BE2C (cell line): ENCODE data around the gene SEMA3F.

Source experiments
- DNase-seq: peaks from one replicate; pipeline ENCODE4 v3.0.0-alpha.2; 2020
- H3K27me3 ChIP-seq: fragments of 250-450 bp; sonication (Bioruptor Pico); 2 replicates; pipeline ENCODE4 v1.5.1; 2020; ENCODE audit warnings: mild to moderate bottlenecking
- H3K36me3 ChIP-seq: fragments of 250-450 bp; sonication (Bioruptor Pico); 2 replicates; pipeline ENCODE4 v1.5.1; 2020; ENCODE audit warnings: mild to moderate bottlenecking
- H3K4me1 ChIP-seq: fragments of 250-450 bp; sonication (Bioruptor Pico); 2 replicates; pipeline ENCODE4 v1.5.1; 2020
- H3K4me3 ChIP-seq: 2 replicates; pipeline ENCODE4 v1.5.1; 2011; ENCODE audit warnings: low read depth, low read length
- H3K9me3 ChIP-seq: fragments of 250-450 bp; sonication (Bioruptor Pico); 2 replicates; pipeline ENCODE4 v1.5.1; 2020
- TF ChIP-seq, protein P1 (sequence below): IDR thresholded peaks from 2 replicates; pipeline ENCODE4 v1.5.1; 2012; ENCODE audit warnings: mild to moderate bottlenecking, low read depth, low read length

Gene SEMA3F

DNA sequence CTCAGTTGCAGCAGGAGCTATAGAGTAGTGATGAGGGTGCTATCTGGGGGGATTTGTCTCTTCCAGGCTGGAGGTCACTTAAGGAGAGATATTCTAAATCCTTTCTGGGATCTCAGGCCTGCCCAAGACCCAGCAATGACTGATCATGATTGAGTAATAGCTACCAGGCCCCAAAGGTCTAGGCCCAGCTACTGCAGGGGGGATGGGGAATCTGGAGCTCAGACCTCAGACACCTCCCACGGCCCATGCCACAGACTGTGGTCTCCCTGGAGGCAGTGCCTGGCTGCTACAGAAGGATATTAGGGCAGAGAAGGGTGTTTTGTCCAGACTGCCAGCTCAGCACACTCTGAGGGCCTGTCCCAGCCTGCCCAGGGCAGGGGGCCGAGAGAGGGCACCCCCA, 56.8 kb downstream of the SEMA3F start:
- DNase-seq, result no peak
- Histone ChIP-seq H3K4me1 (no peaks in the 10 kb centered on the region), H3K9me3 (no peaks in the 10 kb centered on the region)

DNA sequence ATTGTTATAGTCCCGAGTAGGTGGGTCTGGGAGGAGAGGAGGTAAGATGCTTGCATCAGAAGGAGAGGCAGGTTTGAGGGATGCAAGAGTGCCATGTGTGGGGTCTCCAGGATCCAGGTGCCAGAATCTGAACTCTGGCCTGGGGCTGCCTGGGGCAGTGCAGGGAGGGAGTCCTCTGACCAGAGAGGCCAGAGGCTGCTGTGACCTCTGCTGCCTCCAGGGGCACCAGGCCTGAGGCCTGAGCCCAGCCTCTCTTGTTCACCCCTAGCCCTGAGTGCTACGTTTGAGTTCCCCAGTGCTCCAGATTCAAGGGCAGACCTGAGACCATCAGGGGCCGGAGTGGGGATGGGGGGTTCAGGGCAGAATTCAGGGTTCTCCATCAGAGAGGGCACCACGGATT, 57.4 kb downstream of the SEMA3F start:
- DNase-seq, result no peak
- Histone ChIP-seq H3K4me1 (no peaks in the 10 kb centered on the region), H3K36me3 (no peaks in the 10 kb centered on the region), H3K27me3 (no peaks in the 10 kb centered on the region), H3K4me3 (no peak overlapping the region), H3K9me3 (no peaks in the 10 kb centered on the region)
- TF ChIP-seq, protein P1, sequence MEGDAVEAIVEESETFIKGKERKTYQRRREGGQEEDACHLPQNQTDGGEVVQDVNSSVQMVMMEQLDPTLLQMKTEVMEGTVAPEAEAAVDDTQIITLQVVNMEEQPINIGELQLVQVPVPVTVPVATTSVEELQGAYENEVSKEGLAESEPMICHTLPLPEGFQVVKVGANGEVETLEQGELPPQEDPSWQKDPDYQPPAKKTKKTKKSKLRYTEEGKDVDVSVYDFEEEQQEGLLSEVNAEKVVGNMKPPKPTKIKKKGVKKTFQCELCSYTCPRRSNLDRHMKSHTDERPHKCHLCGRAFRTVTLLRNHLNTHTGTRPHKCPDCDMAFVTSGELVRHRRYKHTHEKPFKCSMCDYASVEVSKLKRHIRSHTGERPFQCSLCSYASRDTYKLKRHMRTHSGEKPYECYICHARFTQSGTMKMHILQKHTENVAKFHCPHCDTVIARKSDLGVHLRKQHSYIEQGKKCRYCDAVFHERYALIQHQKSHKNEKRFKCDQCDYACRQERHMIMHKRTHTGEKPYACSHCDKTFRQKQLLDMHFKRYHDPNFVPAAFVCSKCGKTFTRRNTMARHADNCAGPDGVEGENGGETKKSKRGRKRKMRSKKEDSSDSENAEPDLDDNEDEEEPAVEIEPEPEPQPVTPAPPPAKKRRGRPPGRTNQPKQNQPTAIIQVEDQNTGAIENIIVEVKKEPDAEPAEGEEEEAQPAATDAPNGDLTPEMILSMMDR, result no peak

More for the DNA sequence above, 56.8 kb downstream of the SEMA3F start:
- H3K4me3 ChIP-seq, result no peak overlapping the region
- no peaks in the 10 kb centered on the region for H3K36me3 ChIP-seq
- no peaks in the 10 kb centered on the region for H3K27me3 ChIP-seq
- TF ChIP-seq, protein P1, result no peak

DNA sequence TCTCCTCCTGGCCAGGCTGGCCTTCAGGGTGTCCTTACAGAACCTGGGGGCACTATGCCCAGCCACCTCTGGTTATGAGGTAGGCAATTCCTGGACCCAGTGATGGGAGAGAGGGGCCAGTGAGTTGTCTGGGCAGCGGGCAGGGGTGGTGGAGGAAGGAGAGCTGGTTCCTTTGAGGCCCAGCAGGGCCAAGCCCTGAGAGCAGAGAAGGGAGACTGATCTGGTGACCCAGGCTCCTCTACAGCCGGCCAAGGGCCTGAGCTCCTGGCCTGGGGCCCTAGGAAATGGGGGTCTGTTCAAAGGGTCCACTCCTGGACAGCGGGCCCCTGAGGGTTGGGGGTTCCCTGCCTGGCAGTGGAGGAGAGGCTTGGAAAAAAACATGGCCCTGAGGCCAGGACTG, 57.8 kb downstream of the SEMA3F start:
- Histone ChIP-seq H3K27me3 (no peaks in the 10 kb centered on the region), H3K4me3 (no peak overlapping the region), H3K36me3 (no peaks in the 10 kb centered on the region), H3K4me1 (no peaks in the 10 kb centered on the region), H3K9me3 (no peaks in the 10 kb centered on the region)
- TF ChIP-seq, protein P1, result no peak
- DNase-seq, result no peak

DNA sequence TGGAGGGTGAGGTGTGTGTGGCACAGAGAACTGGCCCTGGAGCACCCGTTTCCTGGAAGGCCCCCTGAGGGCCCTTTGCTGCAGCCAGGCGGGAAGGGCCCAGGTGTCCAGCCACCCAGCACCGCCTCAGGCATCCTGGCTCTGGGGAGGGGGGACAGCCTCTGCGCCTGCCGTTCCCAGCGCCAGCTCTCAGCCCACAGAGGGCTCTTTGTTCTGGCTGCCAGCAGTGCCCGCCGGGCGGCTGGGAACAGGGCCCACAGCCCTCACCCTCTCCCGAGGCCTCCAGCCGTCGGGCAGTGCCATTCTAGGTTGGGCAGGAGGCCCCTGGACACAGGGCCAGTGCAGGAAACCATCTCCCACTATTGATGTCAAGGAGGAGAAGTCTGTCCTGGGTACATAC, 58.2 kb downstream of the SEMA3F start:
- H3K4me1 ChIP-seq, result no peaks in the 10 kb centered on the region
- no peak overlapping the region for H3K4me3 ChIP-seq
- TF ChIP-seq, protein P1, result no peak
- H3K9me3 ChIP-seq, result no peaks in the 10 kb centered on the region
- H3K36me3 ChIP-seq, result no peaks in the 10 kb centered on the region
- H3K27me3 ChIP-seq, result no peaks in the 10 kb centered on the region
- no peak for DNase-seq

GRCh38 chr3:50214824-50215223, 59.7 kb downstream of the SEMA3F start:
- no peak for DNase-seq
- Histone ChIP-seq H3K27me3 (no peaks in the 10 kb centered on the region), H3K9me3 (no peaks in the 10 kb centered on the region), H3K36me3 (no peaks in the 10 kb centered on the region), H3K4me1 (no peaks in the 10 kb centered on the region), H3K4me3 (no peak overlapping the region)
- TF ChIP-seq, protein P1, result no peak

GRCh38 chr3:50215529-50215928, 60.4 kb downstream of the SEMA3F start:
- H3K27me3 ChIP-seq, result no peaks in the 10 kb centered on the region
- H3K9me3 ChIP-seq, result no peaks in the 10 kb centered on the region
- no peak overlapping the region for H3K4me3 ChIP-seq
- no peak for DNase-seq
- no peaks in the 10 kb centered on the region for H3K4me1 ChIP-seq
- TF ChIP-seq, protein P1, result no peak
- H3K36me3 ChIP-seq, result no peaks in the 10 kb centered on the region
